BLaER1 treated with 17β-estradiol and CSF1 and Interleukin-3, amounts not matched to agents 10 nM and 100 nM (cell line): ENCODE data around the gene KRTAP12-3.
"Not testable (repeated sequence)": the region's sequence is repeated elsewhere in the genome, so short reads cannot be mapped to it uniquely, and the experiment has no call there.

Source experiments
- H3K27ac ChIP-seq, 11 experiments: shearing (Covaris generic); formaldehyde crosslinking; 2 replicates each; pipeline ENCODE4 v1.8.1; 2022
- H3K27me3 ChIP-seq, 11 experiments: shearing (Covaris generic); formaldehyde crosslinking; 2 replicates each; pipeline ENCODE4 v1.8.1; 2022
- H3K36me3 ChIP-seq, 11 experiments: shearing (Covaris generic); formaldehyde crosslinking; 2 replicates each; pipeline ENCODE4 v1.8.1; 2022
- H3K4me1 ChIP-seq, 10 experiments: shearing (Covaris generic); formaldehyde crosslinking; 2 replicates each; pipeline ENCODE4 v1.8.1; 2022
- H3K4me2 ChIP-seq, 11 experiments: shearing (Covaris generic); formaldehyde crosslinking; 2 replicates each; pipeline ENCODE4 v1.8.1; 2022
- H3K4me3 ChIP-seq, 10 experiments: shearing (Covaris generic); formaldehyde crosslinking; 2 replicates each; pipeline ENCODE4 v1.8.1; 2022
- H3K9ac ChIP-seq, 11 experiments: shearing (Covaris generic); formaldehyde crosslinking; 2 replicates each; pipeline ENCODE4 v1.8.1; 2022
- H3K9me3 ChIP-seq, 11 experiments: shearing (Covaris generic); formaldehyde crosslinking; replicated peaks in 1 of 11; 2 replicates each; pipeline ENCODE4 v1.8.1; 2022
- H4K20me1 ChIP-seq, 11 experiments: shearing (Covaris generic); formaldehyde crosslinking; 2 replicates each; pipeline ENCODE4 v1.8.1; 2022
- Cebpa-rat ChIP-seq, 11 experiments: shearing (Covaris generic); IDR thresholded peaks; 2 replicates each; pipeline ENCODE4 v1.8.1; 2022

The KRTAP12-3 gene

GRCh38 chr21:44686000-44686781, 28.5 kb downstream of the KRTAP12-3 start:
- no peak for TF ChIP-seq Cebpa-rat (IDR thresholded peaks at IDR 0.05)
- Histone ChIP-seq H4K20me1 (no peaks in the 10 kb centered on the region), H3K27me3 (no peaks in the 10 kb centered on the region; a peak in 1 of 22 replicates), H3K4me3 (no peak overlapping the region), H3K4me2 (peak overlapping the region in 2 of 11 experiments; percentile 7 to 30; a peak in 1 of 22 replicates), H3K9ac (no peak overlapping the region), H3K36me3 (no peaks in the 10 kb centered on the region), H3K4me1 (peaks cover 0 to 9% (median 0%) of the 10 kb centered on the region in 10 experiments; a peak in 3 of 20 replicates), H3K9me3 (no peaks in the 10 kb centered on the region), H3K27ac (no peak overlapping the region)

GRCh38 chr21:44686843-44687561, 29.3 kb downstream of the KRTAP12-3 start:
- H3K4me1 ChIP-seq: peaks cover 0 to 9% (median 0%) of the 10 kb centered on the region in 10 experiments; a peak in 3 of 20 replicates
- no peak overlapping the region for H3K27ac ChIP-seq
- no peak overlapping the region for H3K4me2 ChIP-seq
- no peaks in the 10 kb centered on the region for H3K36me3 ChIP-seq
- no peak overlapping the region for H3K4me3 ChIP-seq
- peaks cover 0 to 2% (median under 1%) of the 10 kb centered on the region in 11 experiments; a peak in 6 of 22 replicates for H3K9me3 ChIP-seq
- H3K9ac ChIP-seq: no peak overlapping the region
- H4K20me1 ChIP-seq: no peaks in the 10 kb centered on the region
- TF ChIP-seq Cebpa-rat (IDR thresholded peaks at IDR 0.05): no peak
- H3K27me3 ChIP-seq: no peaks in the 10 kb centered on the region; a peak in 1 of 22 replicates

GRCh38 chr21:44687671-44688070, 29.9 kb downstream of the KRTAP12-3 start:
- H4K20me1 ChIP-seq: no peaks in the 10 kb centered on the region
- no peak overlapping the region for H3K27ac ChIP-seq
- H3K4me1 ChIP-seq: peaks cover 0 to 9% (median 0%) of the 10 kb centered on the region in 10 experiments; a peak in 3 of 20 replicates
- H3K36me3 ChIP-seq: no peaks in the 10 kb centered on the region
- no peak for TF ChIP-seq Cebpa-rat (IDR thresholded peaks at IDR 0.05)
- H3K4me2 ChIP-seq: no peak overlapping the region
- H3K9me3 ChIP-seq: peaks cover 2 to 9% (median 7%) of the 10 kb centered on the region in 11 experiments
- H3K9ac ChIP-seq: no peak overlapping the region
- H3K4me3 ChIP-seq: no peak overlapping the region
- no peaks in the 10 kb centered on the region; a peak in 1 of 22 replicates for H3K27me3 ChIP-seq

GRCh38 chr21:44689740-44690139, 32.0 kb downstream of the KRTAP12-3 start:
- not testable (repeated sequence) for H3K4me1 ChIP-seq, H3K4me2 ChIP-seq, H3K4me3 ChIP-seq, H3K27ac ChIP-seq, H3K36me3 ChIP-seq, H4K20me1 ChIP-seq, H3K9ac ChIP-seq, H3K27me3 ChIP-seq
- H3K9me3 ChIP-seq: peaks cover 17 to 28% (median 24%) of the 10 kb centered on the region in 11 experiments

GRCh38 chr21:44691686-44692085, 34.0 kb downstream of the KRTAP12-3 start:
- H3K36me3 ChIP-seq: no peaks in the 10 kb centered on the region
- H3K9me3 ChIP-seq: peaks cover 17 to 32% (median 24%) of the 10 kb centered on the region in 11 experiments
- H3K4me3 ChIP-seq: no peak overlapping the region
- H4K20me1 ChIP-seq: no peaks in the 10 kb centered on the region
- H3K27me3 ChIP-seq: peaks cover 0 to 2% (median 0%) of the 10 kb centered on the region in 11 experiments; a peak in 4 of 22 replicates
- H3K9ac ChIP-seq: no peak overlapping the region
- H3K4me2 ChIP-seq: no peak overlapping the region
- H3K4me1 ChIP-seq: 0 out of 20 replicates have a peak, but pooled peaks cover 0 to under 1% (median 0%) of the 10 kb centered on the region in 10 experiments
- no peak overlapping the region for H3K27ac ChIP-seq
- no peak for TF ChIP-seq Cebpa-rat (IDR thresholded peaks at IDR 0.05)

- peak in 2 of 11 experiments; percentile 43 to 80; a peak in 3 of 22 replicates for TF ChIP-seq Cebpa-rat (IDR thresholded peaks at IDR 0.05)
- Histone ChIP-seq H3K4me3 (no peak overlapping the region), H4K20me1 (no peaks in the 10 kb centered on the region)
Measured at GRCh38 chr21:44692798-44693512, 35.2 kb downstream of the KRTAP12-3 start.

GRCh38 chr21:44694776-44695175, 37.0 kb downstream of the KRTAP12-3 start:
- H4K20me1 ChIP-seq: peaks cover 0 to 7% (median 0%) of the 10 kb centered on the region in 11 experiments; a peak in 1 of 22 replicates
- no peaks in the 10 kb centered on the region for H3K36me3 ChIP-seq
- peaks cover 17 to 32% (median 24%) of the 10 kb centered on the region in 11 experiments for H3K9me3 ChIP-seq
- no peak for TF ChIP-seq Cebpa-rat (IDR thresholded peaks at IDR 0.05)
- no peak overlapping the region for H3K27ac ChIP-seq
- no peak overlapping the region for H3K4me2 ChIP-seq
- H3K9ac ChIP-seq: no peak overlapping the region
- no peak overlapping the region for H3K4me3 ChIP-seq
- peaks cover 15 to 30% (median 24%) of the 10 kb centered on the region in 11 experiments; a peak in 21 of 22 replicates for H3K27me3 ChIP-seq
- peaks cover 0 to 6% (median 0%) of the 10 kb centered on the region in 10 experiments; a peak in 9 of 20 replicates for H3K4me1 ChIP-seq

More at GRCh38 chr21:44692798-44693512, 35.2 kb downstream of the KRTAP12-3 start:
- H3K27me3 ChIP-seq: peaks cover 5 to 12% (median 6%) of the 10 kb centered on the region in 11 experiments; a peak in 20 of 22 replicates
- no peak overlapping the region for H3K4me2 ChIP-seq
- no peak overlapping the region for H3K9ac ChIP-seq
- H3K9me3 ChIP-seq: peaks cover 17 to 32% (median 24%) of the 10 kb centered on the region in 11 experiments
- H3K4me1 ChIP-seq: no peaks in the 10 kb centered on the region
- H3K27ac ChIP-seq: no peak overlapping the region
- no peaks in the 10 kb centered on the region for H3K36me3 ChIP-seq

- peaks cover 0 to 10% (median 3%) of the 10 kb centered on the region in 10 experiments; a peak in 13 of 20 replicates for H3K4me1 ChIP-seq
- H3K27me3 ChIP-seq: peaks cover 15 to 34% (median 28%) of the 10 kb centered on the region in 11 experiments; a peak in 21 of 22 replicates
- TF ChIP-seq Cebpa-rat (IDR thresholded peaks at IDR 0.05): no peak
- no peak overlapping the region for H3K9ac ChIP-seq
- peaks cover 17 to 32% (median 24%) of the 10 kb centered on the region in 11 experiments for H3K9me3 ChIP-seq
- H3K4me2 ChIP-seq: no peak overlapping the region
- H3K36me3 ChIP-seq: no peaks in the 10 kb centered on the region
- peaks cover 0 to 11% (median 0%) of the 10 kb centered on the region in 11 experiments; a peak in 1 of 22 replicates for H4K20me1 ChIP-seq
- no peak overlapping the region for H3K4me3 ChIP-seq
- no peak overlapping the region for H3K27ac ChIP-seq
Measured at GRCh38 chr21:44695184-44695583, 37.5 kb downstream of the KRTAP12-3 start.
